HG02973 (cell line): ENCODE results near the gene ACADS.
A peak's percentile ranks its signal among the peaks of the same experiment; 100 is the strongest.

Source experiments
- ATAC-seq: cut with Tn5 transposase; IDR thresholded peaks from one replicate; pipeline ENCODE4 v1.9.1; 2021; ENCODE audit warnings: moderate library complexity; ENCODE audit not compliant: unreplicated experiment

ACADS gene

DNA sequence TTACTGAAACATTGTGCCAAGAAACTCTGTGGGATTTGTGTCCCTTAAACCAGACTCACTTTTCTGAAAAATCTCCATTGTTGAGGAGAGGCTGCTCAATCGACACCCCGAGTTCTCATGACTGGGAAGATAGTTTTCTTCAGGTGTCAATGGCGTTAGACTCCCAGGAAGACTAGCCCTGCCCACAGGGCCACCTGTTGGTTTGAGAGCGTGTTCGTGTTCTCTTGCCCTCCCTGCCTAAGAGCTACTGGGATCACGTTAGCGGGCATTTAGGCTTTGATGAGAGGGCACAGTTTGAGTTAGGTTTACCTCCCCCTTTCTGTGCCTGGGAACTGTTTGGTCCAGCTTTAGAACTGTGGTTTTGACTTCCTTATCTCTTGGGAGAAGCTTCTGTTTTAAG is 26.1 kb upstream of the ACADS start:
- no peak for ATAC-seq

DNA sequence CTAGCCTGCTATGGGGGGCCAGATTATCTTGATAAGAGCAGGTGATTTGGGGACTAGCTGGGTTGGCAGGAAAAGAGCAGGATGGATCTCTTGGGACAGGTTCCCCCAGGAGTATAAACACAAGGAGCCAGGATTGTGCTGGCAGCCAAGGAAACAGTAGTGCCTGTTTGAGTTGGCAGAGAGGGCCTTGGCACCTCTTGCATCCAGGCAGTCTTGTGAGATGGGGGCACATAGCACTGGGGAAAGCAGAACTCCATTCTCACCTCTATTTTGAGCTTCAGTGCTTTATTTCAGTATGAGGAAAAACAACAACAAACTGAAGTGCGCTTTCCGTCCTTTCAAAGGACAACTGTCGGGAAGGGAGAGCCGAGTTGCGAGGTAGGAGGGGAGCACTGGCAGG is 24.7 kb upstream of the ACADS start:
- ATAC-seq, result no peak

- ATAC-seq, result no peak
These were observed 23.0 kb upstream of the ACADS start for GRCh38 chr12:120702637-120703036.

DNA sequence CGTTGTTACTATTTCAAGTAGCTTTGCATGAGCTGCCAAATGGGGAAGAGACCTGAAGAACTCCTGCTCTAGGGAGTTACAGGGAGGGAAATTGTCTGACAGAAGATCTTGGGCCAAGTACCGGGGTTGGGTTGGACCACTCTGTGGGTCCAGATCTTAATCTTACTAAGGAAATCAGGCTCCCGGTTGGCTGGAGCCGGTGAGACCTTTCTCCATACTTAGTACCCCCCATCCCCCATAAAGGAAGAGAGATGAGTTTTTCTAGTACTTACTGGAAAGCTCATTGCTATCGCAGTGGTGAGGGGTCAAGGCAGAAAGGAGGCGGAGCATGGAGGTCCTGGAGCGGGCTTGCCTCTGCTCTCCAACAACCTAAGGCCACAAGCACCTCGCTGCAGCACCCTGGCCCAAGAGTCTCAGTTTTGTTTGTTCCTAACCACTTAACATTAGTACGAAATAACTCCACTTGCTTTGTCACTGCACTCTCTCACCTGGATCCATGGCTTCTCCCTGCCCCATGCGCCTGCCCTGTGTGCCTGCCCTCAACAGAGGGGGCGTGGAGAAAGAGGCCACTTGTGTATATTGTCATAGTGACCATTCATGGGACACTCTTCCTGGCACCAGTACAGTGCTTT is 22.2 kb upstream of the ACADS start:
- no peak for ATAC-seq

- ATAC-seq, result no peak
These were observed 20.0 kb upstream of the ACADS start for GRCh38 chr12:120705618-120706017.

- no peak for ATAC-seq
These were observed 19.6 kb upstream of the ACADS start for GRCh38 chr12:120706029-120706428.

- ATAC-seq, result no peak
These were observed 17.0 kb upstream of the ACADS start for GRCh38 chr12:120708651-120709050.

DNA sequence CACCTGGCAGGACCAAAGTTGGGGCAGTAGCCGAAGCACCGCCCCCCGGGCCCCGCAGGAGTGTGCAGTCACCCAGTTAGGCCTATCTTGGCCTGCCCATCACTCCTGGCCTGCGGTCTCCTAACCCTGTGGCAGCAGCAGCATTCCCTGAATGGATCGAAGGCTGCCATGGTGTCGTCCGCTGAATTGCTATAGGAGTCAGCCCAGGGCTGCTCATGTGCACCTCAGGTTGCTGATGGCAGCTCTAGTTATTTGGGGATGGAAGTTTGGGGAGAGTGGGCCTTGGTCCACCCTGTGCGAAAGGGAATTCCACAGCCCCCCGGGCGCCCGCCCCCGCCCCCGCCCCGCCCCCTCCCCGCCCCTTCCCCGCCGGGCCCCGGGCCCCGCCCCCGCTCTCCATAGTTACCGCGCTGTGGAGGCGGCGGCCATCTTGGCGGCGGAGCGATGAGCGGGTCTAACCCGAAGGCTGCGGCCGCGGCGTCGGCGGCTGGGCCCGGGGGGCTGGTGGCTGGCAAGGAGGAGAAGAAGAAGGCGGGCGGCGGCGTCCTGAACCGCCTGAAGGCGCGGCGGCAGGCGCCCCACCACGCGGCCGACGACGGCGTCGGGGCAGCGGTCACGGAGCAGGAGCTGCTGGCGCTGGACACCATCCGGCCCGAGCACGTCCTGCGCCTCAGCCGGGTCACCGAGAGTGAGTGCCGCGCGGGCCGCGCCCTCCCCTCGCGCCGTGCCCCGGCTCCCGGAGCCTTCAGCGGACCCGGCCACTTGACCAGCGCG is 15.4 kb upstream of the ACADS start, which contains the start of gene UNC119B:
UNC119B (plus strand) TSS at position 428 of the 774 bp plus-strand sequence; CDS start at position 445, 17 bp downstream.
- ATAC-seq, result peak; percentile 60

- ATAC-seq, result peak; percentile 20
These were observed 14.8 kb upstream of the ACADS start for GRCh38 chr12:120710805-120711296.

GRCh38 chr12:120711411-120711810 is 14.2 kb upstream of the ACADS start:
- no peak for ATAC-seq

DNA sequence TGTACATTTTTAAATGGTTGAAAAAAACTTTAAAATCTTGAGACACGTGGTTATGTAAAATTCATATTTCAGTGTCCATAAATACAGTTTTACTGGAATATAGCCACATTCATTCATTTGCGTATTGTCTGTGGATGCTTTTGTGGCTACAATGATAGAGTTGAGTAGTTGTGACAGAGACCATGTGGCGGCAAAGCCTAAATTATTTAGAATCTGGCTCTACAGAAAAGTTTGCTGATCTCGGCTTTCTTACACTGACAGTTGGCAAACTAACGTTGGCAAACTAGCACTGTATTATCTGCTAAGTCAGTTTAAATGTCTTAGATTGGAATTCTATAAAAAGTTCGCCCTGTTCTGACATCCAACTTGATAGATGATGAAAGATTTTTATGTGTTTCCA is 13.0 kb upstream of the ACADS start:
- no peak for ATAC-seq

DNA sequence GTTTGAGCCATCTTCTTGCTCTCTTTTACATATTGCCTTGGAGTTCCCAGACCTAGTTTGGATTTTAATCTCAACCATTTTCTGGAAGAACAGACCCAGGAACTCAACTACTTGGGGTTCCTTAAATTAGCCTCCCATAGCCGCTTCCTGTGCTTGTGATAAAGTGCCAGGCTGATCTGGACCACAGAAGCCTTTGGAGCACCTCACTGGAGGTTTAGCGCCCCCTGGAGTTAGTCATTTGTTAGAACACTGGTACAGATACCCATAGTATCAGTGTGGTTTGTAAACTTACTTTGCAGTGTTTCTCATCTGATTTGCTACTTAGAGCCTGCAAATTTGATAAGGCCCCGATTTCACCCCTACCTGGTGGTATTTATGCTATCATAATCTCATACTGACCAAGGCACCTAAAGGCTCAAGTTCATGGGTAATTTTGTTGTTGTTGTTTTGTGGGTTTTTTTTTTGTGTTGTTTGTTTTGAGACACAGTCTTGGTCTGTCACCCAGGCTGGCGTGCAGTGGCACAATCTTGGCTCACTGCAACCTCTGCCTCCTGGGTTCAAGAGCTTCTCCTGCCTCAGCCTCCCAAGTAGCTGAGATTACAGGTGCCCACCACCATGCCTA is 11.7 kb upstream of the ACADS start:
- ATAC-seq, result no peak

- no peak for ATAC-seq
These were observed 7.6 kb upstream of the ACADS start for GRCh38 chr12:120718055-120718454.

DNA sequence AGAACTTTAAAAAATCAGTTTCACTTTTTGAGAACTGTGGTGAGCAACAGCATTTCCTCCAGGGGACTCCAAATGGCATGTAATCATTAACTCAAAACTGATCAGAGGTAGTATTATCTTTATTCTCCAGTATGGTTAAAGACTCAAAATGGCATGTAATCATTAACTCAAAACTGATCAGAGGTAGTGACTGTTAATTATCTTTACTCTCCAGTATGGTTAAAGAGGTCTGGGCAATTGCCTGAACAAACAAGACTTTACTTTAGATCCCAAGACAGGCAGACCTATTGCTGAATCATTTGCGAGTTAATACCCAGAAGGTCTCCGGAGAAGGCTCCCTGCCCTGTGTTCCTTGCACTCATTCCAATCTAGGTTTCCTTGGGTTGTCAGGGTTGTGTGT is 6.6 kb upstream of the ACADS start:
- no peak for ATAC-seq

- no peak for ATAC-seq
These were observed 6.0 kb upstream of the ACADS start for GRCh38 chr12:120719496-120720233.

GRCh38 chr12:120720234-120720986 is 5.2 kb upstream of the ACADS start:
- ATAC-seq, result no peak

GRCh38 chr12:120720987-120721801 is 4.4 kb upstream of the ACADS start:
- ATAC-seq, result no peak

DNA sequence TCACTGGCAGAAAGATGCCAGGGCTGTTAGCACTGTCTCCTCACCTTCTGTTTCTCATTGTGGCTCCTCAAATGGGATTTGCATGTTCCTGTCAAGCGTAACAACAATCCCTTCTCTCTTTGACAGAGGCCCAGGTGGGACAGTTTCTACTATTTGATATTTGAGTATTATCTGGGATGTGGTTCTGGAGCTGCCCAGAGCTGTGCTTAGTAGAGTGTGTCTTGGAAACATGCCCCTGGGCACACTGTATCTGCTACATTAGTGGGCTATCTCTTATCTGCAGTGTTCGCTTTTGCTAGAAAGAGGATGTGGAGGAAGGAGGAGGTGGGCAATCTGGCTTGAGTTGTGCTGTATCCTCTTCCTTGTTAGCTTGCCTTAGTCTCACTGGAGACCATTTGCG is 3.8 kb upstream of the ACADS start:
- no peak for ATAC-seq

- no peak for ATAC-seq
These were observed 2.8 kb upstream of the ACADS start for GRCh38 chr12:120722784-120723183.

- no peak for ATAC-seq
These were observed 906 bp upstream of the ACADS start for GRCh38 chr12:120724720-120725119.
